Fibroblast of villous mesenchyme (primary cell): ENCODE measurements around the gene RNF8. TPM values are rescaled to one million over a fixed set of nuclear protein-coding genes. Genes with fewer than 3 reads are reported as not detected.
"Not testable (repeated sequence)": the region's sequence is repeated elsewhere in the genome, so short reads cannot be mapped to it uniquely, and the experiment has no call there.

Experiments used
- DNase-seq: peaks from one replicate; pipeline ENCODE4 v3.0.0-alpha.2; 2010; ENCODE audit warnings: low read depth
- H3K4me3 ChIP-seq: 2 replicates; pipeline ENCODE4 v1.5.1; 2011; ENCODE audit warnings: low read depth, mild to moderate bottlenecking, low read length
- CTCF ChIP-seq: IDR thresholded peaks from 2 replicates; pipeline ENCODE4 v1.5.1; 2012; ENCODE audit warnings: low read depth, mild to moderate bottlenecking, low read length; ENCODE audit not compliant: insufficient read depth
- total RNA-seq: library from RNA; depleted of rRNA; stranded (reverse); fragments of >200 nt; gene quantifications from 2 replicates; pipeline ENCODE4 v1.2.3, GENCODE V29; 2012

The RNF8 gene, protein sequence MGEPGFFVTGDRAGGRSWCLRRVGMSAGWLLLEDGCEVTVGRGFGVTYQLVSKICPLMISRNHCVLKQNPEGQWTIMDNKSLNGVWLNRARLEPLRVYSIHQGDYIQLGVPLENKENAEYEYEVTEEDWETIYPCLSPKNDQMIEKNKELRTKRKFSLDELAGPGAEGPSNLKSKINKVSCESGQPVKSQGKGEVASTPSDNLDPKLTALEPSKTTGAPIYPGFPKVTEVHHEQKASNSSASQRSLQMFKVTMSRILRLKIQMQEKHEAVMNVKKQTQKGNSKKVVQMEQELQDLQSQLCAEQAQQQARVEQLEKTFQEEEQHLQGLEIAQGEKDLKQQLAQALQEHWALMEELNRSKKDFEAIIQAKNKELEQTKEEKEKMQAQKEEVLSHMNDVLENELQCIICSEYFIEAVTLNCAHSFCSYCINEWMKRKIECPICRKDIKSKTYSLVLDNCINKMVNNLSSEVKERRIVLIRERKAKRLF
- 19.0 and 22.5 TPM in 2 replicates for total RNA-seq

GRCh38 chr6:37353761-37354525 is at the start of gene RNF8:
Gene RNF8, plus strand, starts transcription at chr6:37353983. Its CDS starts 182 bp downstream, at chr6:37354165.
- H3K4me3 ChIP-seq: peak within 1 kb of the TSS; percentile 87
- TF ChIP-seq CTCF: no peak

DNA sequence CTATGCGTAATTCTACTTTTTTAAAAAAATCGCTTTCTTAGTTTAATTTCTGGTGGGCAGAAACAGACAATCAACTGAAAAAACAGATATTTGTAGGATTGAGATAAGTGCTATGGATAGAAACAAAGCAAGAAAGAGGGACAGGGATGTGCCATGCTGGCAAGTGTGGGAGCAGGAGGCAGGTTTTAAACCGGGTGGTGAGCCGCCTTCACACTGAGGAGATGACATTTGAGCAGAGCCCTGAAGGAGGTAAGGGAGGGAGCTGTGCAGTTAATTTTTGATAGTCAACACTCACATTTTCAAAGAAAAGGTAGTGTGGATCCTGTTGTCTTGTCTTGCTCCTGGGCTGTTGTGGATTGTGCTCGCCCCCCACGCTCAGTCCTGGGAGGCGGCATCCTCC is 49.0 kb upstream of the RNF8 start:
- no peak for DNase-seq
- no peak overlapping the region for H3K4me3 ChIP-seq
- TF ChIP-seq CTCF: no peak

More at GRCh38 chr6:37353761-37354525, at the start of gene RNF8:
- peak; percentile 85 for DNase-seq

- no peak for DNase-seq
- TF ChIP-seq CTCF: no peak
- no peak overlapping the region for H3K4me3 ChIP-seq
These were observed 47.9 kb upstream of the RNF8 start for GRCh38 chr6:37305841-37306425.

GRCh38 chr6:37306624-37307222 is 47.1 kb upstream of the RNF8 start:
- no peak for TF ChIP-seq CTCF
- H3K4me3 ChIP-seq: no peak overlapping the region
- DNase-seq: no peak

- DNase-seq, H3K4me3 ChIP-seq: not testable (repeated sequence)
These were observed 46.3 kb upstream of the RNF8 start for GRCh38 chr6:37307484-37307883.

DNA sequence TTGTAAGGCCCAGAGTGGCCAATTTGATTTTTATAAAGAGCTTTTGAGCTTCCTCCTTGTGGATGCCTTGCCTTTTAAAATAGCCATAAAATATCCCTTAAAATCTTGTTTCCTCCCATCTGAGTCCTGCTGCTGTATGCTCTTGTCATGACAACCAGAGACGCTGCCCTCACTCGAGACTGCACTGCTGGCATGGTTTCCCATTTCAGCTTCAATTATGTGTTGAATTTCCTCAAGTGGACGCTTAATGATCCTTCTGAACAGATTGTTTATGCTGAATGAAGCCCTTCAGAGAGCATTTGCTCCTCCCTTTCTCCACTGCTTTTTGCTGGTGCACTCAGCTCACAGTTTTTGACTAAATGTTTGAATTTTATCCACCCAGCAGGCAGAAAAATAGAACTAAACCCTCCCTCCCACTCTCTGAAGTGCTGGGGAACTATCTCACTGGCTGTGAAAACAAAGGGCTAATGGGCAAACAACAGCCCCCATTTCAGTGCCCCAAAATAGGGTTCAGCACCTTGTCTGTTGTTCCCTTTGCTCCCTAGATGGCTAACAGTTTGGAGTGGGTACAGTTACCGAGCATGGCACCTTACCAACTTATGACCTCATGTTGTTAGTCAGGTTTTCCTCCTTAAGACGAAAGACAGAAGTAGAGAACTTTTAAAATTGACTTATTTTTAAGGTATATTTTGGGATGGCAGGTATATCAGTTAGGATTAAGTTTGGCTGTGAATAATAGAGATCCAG is 45.5 kb upstream of the RNF8 start:
- DNase-seq: peak; percentile 46
- no peak for TF ChIP-seq CTCF
- H3K4me3 ChIP-seq: no peak overlapping the region
